OCI-M2 (cell line): ENCODE results near the gene TNS4.

Experiments used
- DNase-seq: peaks from one replicate; lab custom pipeline; 2025; ENCODE audit not compliant: unreplicated experiment; lab: John Stamatoyannopoulos, UW

TNS4 gene

GRCh38 chr17:40458851-40459482, 42.5 kb downstream of the TNS4 start:
- DNase-seq, result no peak

- DNase-seq, result no peak
Observed at GRCh38 chr17:40457964-40458791, 43.2 kb downstream of the TNS4 start.

- no peak for DNase-seq
Observed at GRCh38 chr17:40457369-40457768, 44.1 kb downstream of the TNS4 start.

GRCh38 chr17:40456396-40456951, 44.9 kb downstream of the TNS4 start:
- DNase-seq, result no peak

GRCh38 chr17:40454613-40454995, 46.8 kb downstream of the TNS4 start:
- no peak for DNase-seq

GRCh38 chr17:40453881-40454612, 47.4 kb downstream of the TNS4 start:
- no peak for DNase-seq

- DNase-seq, result no peak
Observed at GRCh38 chr17:40452921-40453378, 48.5 kb downstream of the TNS4 start.

- DNase-seq, result no peak
Observed at GRCh38 chr17:40452216-40452787, 49.1 kb downstream of the TNS4 start.

- DNase-seq, result no peak
Observed at GRCh38 chr17:40451420-40451819, 50.0 kb downstream of the TNS4 start.

- DNase-seq, result no peak
Observed at GRCh38 chr17:40450175-40450574, 51.2 kb downstream of the TNS4 start.

- DNase-seq, result no peak
Observed at GRCh38 chr17:40448639-40449261, 52.7 kb downstream of the TNS4 start.

GRCh38 chr17:40448213-40448638, 53.2 kb downstream of the TNS4 start:
- DNase-seq, result no peak

- no peak for DNase-seq
Observed at GRCh38 chr17:40447806-40448205, 53.6 kb downstream of the TNS4 start.

- no peak for DNase-seq
Observed at GRCh38 chr17:40447148-40447644, 54.2 kb downstream of the TNS4 start.

- no peak for DNase-seq
Observed at GRCh38 chr17:40445751-40446468, 55.5 kb downstream of the TNS4 start.

- DNase-seq, result no peak
Observed at GRCh38 chr17:40443988-40444899, 57.2 kb downstream of the TNS4 start.

GRCh38 chr17:40443196-40443987, 58.0 kb downstream of the TNS4 start, which contains the start of gene IGFBP4:
TSS of gene IGFBP4 (plus strand) at chr17:40443450. CDS start at chr17:40443736, 286 bp downstream.
- DNase-seq, result no peak
